Forelimb muscle (tissue), 1 donor: ENCODE data around the gene PLCXD1. TPM values are rescaled to one million over a fixed set of nuclear protein-coding genes. Genes with fewer than 3 reads are reported as not detected.
"Not testable (repeated sequence)": the region's sequence is repeated elsewhere in the genome, so short reads cannot be mapped to it uniquely, and the experiment has no call there.

Experiments
- DNase-seq: peaks from one replicate; pipeline ENCODE4 v3.0.0-alpha.2; 2013; ENCODE audit warnings: low read depth
- polyA plus RNA-seq: library from polyadenylated mRNA; unstranded; fragments of 120-200 nt; gene quantifications from one replicate; pipeline ENCODE4 v1.2.1, GENCODE V29; 2013; ENCODE audit not compliant: insufficient read length

The PLCXD1 gene
- polyA plus RNA-seq, 1 donor, result 16.8 TPM

- no peak for DNase-seq
Measured at GRCh38 chrX:316351-317325, 35.5 kb downstream of the PLCXD1 start.

DNA sequence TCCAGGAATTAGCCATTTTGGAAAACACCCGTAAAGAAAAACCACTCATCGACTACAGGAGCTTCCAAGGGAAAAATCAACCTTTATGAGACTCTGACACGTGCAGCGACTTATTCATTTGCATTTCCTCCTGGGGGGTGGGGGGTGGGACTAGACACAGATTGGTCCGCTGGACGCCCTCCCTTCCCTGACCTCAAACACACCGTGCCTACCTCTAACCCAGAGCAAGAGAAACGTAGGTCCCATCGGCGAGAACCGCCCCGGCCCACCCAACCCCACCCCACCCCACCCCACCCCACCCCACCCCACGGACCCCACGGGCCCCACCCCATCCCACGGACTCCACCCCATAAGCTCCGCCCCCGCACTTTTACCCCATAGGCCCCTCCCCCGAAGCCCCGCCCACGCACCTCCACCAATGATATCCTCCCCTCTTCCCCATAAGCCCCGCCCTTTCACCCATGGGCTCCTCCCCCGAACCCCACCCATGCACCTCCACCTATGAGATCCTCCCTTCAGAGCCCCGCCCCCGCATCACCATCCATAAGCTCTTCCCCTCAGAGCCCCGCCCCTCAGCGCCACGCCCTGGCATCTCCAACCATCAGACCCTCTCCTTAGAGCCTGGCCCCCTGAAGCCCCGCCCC is 36.4 kb downstream of the PLCXD1 start:
- no peak for DNase-seq

GRCh38 chrX:318068-318738 is 37.0 kb downstream of the PLCXD1 start:
- DNase-seq, result peak; percentile 88

DNA sequence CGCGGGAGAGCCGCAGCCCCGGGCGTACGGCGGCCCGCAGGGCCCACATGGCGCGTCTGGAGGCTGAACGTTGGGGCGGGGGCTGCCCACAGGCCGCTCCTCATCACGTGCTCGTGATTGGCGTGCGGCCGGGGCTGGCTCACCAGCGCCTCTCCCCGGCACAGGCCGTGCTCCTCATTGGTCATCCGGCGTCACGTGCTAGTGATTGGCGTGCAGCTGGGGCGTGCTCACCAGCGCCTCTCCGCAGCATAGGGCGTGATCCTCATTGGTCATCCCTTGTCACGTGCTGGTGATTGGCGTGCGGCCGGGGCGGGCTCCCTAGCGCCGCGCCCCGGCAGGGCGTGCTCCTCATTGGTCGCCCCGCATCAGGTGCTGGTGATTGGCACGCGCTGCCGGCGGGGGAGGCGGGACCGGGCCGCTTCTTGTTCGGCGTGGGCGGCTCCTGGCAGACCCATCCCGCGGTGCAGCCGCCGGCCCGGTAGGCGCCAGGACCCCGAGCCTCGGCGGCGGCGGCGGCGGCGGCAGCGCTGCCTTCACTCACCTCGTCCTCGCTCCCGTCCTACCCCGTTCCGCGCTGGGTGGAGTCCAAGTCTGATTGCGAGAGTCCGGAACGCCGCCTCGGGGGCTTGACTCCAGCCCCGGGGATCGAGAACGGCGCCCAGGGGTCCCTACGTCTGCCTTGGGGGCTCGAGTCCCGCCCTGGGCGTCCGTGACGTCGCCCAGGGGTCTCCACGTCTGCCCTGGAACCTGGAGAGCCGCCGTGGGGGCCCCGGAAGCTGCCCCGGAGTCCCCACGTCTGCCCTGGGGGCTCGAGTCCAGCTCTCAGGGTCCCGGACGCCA is 37.8 kb downstream of the PLCXD1 start, which contains the start of gene GTPBP6:
GTPBP6 (minus strand) TSS at position 58 of the 840 bp plus-strand sequence; CDS start at position 49, 9 bp downstream.
- peak; percentile 98 for DNase-seq

GRCh38 chrX:319579-320125 is 38.5 kb downstream of the PLCXD1 start:
- no peak for DNase-seq

DNA sequence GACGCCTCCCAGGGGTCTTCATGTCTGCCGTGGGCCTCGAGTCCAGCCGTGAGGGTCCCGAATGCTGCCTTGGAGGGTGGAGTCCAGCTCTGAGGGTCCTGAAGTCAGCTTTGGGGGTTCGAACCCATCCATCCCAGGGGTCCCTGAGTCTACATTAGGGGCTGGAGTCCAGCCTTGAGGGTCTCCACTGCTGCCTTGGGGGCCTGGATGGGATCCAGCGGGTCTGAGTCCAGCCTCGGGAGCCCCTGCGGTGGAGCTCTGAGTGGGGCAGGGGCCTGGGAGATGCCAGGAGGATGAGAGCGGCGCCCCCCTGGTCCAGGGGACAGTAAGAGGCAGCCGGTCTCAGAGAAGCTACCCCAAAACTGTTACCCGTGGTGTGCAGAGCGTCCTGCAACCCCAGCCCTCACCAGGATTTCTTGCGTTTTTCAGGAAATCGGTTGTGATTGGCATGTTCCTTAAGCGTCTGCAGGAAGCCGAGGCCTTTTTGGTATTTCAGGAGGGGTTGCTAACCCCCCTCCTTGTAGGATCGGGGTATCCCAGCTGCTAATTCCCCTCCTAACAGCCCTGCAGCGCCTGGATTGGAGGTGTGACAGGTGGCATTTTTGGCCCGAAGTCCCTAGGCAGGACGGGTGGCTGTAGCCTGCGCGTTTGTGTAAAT is 39.1 kb downstream of the PLCXD1 start:
- DNase-seq, result no peak

GRCh38 chrX:323721-324628 is 42.8 kb downstream of the PLCXD1 start:
- no peak for DNase-seq

GRCh38 chrX:324664-325063 is 43.5 kb downstream of the PLCXD1 start:
- DNase-seq, result not testable (repeated sequence)

DNA sequence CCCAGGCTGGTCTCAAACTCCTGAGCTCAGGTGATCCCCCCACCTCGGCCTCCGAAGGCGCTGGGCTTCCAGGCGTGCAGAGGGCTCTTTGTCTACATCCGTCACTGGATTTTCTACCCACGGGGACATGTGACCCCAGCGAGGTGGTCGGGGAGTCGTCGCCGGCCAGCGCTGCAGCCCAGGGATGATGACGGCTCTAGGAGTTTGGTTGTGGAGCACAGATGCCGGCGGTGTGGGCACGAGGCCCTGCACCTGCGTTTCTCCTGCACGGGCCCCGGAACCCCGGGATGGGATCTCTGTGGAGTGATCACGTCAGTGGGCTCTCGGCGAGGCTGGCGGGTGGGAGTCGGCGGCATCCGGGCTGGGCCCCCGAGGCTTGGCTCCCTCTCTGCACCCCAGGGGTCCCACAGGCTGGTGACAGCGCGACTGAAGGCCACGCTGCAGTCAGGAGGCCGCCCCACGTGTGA is 46.5 kb downstream of the PLCXD1 start:
- no peak for DNase-seq

DNA sequence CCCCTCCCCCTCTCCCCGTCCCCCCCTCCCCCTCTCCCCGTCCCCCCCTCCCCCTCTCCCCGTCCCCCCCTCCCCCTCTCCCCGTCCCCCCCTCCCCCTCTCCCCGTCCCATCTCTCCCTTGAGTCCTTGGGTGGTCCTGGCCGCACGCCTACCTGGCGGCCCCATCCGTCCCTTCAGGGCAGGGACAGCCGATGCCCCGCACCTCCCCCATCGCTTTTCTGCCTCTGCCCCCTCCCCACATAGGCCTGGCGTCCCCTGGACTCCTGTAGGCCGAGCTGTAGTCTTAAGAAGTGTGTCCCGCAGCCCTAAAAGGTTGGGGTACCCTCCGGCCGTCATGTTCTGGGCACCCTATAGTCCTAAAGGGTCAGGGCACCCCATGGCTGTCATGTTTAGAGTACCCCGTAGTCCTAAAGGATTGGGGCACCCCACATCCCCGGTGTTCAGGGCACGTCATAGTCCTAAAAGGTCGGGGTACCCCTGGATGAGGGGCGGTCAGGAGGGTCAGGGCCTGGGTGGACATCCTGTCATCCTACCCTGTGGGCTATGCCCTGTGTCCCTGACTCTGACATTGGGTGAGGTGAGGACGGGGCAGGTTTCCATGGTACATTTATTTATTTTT is 48.2 kb downstream of the PLCXD1 start:
- DNase-seq, result no peak

DNA sequence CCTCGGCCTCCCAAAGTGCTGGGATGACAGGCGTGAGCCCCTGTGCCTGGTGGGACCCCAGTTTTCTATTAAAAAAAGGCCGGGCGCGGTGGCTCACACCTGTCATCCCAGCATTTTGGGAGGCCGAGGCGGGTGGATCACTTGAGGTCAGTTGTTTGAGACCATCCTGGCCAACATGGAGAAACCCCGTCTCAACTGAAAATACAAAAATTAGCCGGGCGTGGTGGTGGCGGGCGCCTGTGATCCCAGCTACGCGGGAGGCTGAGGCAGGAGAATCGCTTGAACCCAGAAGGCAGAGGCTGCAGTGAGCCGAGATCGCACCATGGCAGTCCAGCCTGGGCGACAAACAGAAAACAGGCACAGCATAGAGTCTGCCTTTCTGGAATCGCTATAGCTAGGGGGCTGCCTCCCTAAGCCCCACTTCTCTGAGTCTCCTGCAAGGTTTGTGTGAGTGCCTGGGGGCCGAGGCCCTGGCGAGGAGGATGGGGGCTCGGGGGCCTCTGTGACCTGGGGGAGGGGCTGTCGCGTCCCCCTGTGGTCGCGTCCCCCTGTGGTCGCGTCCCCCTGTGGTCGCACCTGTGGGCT is 49.1 kb downstream of the PLCXD1 start:
- not testable (repeated sequence) for DNase-seq

DNA sequence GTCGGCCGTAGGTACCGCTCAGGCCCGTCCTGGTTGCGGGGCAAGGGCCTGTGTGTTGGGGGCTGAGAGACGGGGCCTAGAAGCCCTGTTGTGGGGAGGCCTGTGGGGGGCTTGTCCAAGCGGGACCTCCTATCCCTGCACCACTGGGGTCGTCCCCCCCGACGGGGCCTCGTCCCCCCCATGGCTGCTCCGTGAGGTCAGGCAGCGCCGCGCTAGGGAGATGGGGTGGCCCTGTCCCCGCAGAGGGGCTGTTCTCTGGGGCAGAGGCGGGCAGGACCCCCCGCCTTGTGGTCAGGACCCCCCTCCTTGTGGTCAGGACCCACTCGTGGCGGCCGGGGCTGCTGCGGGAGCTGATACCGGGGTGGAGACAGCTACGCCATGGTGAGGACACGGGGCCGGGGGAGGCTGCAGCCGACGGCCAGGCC is 49.6 kb downstream of the PLCXD1 start:
- DNase-seq, result no peak

DNA sequence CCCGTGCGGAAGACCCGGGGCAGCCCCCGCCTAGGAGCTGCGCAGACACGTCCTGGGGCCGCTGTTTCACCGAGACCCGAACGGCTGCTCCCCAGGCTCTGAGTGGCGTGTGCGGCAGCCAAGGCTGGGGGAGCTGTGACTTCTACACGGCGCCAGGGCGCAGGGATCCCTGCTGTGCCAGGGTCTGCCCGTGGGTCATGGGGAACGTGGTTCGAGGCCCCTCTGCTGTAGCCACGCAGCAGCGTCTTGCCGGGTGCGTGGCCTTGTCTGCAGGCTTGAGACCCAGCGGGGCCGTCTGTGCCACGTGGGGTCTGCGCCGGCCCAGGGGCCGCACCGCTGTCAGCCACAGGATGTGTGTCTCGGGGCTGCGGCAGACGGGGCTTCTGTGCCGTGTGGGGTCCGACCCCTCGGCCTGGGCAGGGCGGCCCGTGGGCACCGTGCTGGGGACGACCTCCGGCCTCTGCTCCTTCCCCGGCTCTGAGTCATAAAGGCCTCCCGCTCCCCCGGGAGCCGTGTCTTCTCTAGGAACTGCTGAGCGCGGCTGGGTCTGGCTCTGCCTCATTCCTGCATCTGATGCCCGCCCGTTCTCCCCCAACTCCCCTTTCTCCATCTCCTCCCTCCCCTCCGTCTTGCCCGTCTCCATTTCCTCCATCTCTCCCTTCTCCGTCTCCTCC is 50.1 kb downstream of the PLCXD1 start:
- DNase-seq, result no peak

GRCh38 chrX:331825-332495 is 50.8 kb downstream of the PLCXD1 start:
- DNase-seq, result no peak

DNA sequence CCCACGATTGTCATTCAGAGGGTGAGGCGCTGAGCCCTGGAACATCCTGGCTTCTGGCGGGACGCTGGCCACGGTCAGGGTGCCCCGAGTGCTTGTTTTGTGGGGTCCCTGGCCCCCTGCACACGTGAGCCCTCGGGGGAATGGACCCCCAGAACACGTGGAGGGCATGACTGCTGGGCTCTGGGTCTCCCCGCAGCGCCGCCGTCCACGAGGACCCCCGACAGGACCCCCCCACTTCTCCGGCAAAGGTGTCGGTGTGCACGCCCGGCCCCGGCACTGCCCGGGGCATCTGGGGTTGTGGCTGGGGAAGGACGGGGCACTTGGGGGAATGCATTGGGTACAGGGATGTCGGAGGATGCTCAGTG is 51.3 kb downstream of the PLCXD1 start:
- no peak for DNase-seq

DNA sequence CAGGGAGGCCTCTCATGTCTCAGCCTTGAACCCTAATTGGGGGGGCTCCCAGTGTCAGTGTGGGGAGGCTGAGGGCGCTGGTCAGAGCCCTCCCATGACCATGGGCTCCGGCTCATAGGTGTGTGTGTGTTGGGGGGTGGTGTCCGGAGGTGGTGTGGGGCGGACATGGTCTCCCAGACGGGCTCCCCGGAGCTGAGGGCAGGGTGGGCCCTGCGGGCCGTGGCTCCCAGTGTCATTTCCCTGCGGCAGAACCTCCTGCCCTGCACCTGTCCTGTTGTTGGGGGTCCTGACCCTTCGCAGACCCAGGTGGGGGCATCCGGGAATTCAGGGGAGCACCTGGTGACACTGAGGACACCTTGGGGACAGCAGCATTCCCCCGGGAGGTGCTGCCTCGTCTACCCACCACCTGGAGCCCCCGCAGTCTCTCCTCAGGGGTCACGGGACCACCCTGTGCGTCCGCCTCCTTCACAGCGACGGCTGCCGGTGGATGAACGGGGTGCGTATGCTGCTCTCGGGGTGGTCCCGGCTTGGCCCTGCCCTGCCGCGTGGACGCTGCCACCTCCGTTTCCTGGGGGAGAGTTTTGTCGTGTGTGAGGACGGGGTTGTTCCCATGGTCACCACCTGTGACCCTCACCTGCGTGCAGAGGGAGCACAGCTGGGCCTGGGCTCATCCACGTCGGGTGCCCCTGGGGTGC is 51.9 kb downstream of the PLCXD1 start:
- DNase-seq, result no peak
